HG03280 (cell line): ENCODE data around the gene PRODH.
"Not testable (repeated sequence)": the region's sequence is repeated elsewhere in the genome, so short reads cannot be mapped to it uniquely, and the experiment has no call there.

ENCODE experiments used
- ATAC-seq: cut with Tn5 transposase; IDR thresholded peaks from one replicate; pipeline ENCODE4 v1.9.1; 2021; ENCODE audit warnings: mild to moderate bottlenecking, moderate library complexity; ENCODE audit not compliant: unreplicated experiment

The PRODH gene

DNA sequence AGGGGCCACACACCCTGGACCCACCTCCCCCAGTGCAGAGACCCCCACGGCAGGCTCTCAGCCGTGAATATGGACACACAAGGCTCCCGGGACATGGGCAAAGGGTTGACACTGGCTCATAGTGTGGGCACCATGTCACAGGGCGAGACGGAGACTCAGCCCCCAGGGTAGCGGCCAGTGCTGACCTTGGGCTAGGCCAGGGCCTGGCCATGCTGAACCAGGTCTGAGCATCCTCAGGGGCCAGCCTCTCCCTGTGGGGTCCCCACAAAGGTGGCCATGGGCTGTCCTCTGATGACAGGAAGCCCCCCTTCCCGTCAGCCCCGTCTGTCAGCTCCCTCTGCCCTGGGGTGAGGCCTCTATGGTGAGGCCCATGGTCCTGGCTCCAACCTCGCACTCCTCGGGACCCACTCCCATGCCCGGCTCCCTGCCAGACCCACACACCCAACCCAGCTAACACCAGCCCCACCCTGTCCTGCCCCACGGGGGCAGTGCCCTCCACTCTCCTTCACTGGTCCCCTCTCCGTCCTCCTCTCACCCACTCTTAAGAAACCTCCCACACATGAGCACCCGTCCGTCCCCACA is 19.0 kb upstream of the PRODH start:
- ATAC-seq = no peak

DNA sequence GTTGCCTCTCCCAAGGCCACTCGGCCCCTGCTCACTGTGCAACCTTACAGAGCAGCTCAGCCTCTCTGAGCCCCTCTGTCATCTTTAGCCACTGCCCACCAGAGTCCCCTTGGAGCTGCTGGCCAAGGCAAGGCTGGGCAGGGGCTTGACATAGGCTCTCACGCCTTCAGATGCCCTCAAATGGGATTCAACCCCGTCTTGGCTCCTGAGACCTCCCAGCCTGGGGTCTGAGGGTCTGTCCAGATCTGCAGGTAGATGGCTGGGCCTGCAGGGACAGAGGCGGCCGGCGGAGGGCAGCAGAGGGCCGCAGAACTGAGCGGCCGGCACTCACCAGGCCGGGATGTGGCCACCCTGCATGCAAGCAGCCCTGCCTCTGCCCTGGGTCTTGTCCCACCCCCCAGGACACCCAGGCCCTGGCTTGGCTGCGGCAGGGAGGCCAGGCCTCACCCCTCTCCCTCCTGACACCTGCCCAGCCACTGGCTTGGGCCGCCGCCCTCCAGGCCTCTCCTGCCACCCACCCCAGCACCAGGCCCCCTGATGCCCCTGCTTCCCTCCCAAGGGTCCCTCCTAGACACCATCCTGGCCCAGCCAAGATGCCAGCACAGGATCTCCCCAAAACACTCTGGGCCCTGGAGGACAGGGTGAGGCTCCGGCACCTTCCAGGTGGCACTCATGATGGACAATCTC is 18.4 kb upstream of the PRODH start:
- ATAC-seq = not testable (repeated sequence)

DNA sequence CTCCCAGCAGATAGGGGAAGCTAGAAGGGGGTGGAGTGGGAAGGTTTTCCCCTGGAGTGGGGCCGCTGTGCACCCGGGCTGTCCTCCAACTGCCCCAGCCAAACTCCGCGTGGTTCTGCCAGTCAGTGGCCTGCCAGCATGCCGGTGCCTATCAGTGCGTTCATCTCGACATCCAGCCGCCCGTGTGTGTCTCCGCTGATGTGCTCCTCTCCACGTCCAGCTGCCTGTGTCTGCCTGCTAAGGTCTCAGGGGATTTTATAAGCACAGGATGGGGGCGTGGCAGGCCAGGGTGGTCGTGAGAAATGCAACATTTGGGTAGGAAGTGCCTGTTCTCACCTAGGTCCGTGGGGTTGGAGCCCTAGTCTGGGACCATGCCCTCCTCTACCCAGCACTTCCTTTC is 17.0 kb upstream of the PRODH start:
- ATAC-seq = not testable (repeated sequence)

DNA sequence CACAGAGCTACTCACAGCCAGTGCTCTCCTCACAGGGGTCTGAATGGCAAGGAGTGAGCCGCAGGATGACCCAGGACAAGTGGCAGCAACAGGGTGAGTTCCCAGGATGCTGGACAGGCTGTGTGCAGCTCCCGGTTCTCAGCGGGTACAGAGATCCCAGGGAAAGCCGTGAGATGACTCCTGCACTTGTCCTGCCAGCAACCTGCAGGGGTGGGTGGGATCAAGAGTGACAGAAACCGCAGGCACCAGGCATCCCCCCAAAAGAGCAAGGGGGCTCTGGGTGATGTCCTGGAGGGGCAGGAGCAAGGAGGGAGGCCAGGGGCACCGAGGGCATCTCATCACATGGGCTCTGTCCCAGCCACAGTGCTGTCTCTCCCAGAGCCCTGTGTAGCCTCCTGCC is 15.9 kb upstream of the PRODH start:
- ATAC-seq = no peak

DNA sequence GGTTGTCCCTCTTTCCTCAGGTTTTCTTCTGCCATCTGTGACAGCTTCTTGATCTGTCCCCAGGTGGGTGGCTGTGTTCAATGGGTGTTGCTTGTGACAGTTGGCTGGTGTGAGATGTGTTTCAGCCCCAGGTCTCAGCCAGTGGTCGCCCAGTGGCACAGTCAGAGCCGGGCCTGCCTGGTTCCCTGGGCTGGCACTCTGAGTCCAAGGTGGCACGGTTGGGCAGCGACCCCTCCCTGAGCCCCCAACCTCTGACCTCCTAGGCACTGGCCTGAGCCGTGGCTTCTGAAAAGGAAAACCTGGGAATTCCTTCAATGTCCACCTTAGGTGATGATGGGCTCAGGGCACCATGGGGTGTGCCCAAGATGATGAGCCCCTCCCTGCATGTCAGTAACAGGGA is 14.0 kb upstream of the PRODH start:
- ATAC-seq = no peak

DNA sequence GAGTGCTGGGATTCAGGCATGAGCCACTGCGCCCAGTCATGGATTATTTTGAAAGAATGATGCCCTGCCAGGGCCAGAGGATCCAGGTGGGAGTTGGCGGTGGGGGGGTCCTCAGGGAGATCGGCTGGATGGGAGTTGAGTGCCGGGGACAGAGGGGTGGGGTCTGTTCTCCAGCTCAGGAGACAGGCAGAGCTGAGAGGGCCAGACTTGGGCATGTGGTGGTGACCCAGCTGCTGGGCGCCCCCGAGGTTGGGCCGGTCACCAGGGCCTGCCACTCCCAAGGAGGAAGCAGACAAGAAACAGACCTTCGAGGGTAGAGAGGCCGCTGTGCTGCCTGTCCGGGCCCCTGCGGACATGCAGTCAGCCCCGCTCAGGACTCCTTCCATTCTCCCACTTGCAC is 11.8 kb upstream of the PRODH start:
- ATAC-seq = no peak

DNA sequence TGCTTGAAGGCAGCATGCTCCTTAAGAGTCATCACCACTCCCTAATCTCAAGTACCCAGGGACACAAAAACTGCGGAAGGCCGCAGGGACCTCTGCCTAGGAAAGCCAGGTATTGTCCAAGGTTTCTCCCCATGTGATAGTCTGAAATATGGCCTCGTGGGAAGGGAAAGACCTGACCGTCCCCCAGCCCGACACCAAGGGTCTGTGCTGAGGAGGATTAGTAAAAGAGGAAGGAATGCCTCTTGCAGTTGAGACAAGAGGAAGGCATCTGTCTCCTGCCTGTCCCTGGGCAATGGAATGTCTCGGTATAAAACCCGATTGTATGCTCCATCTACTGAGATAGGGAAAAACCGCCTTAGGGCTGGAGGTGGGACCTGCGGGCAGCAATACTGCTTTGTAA is 11.0 kb upstream of the PRODH start:
- ATAC-seq = not testable (repeated sequence)

DNA sequence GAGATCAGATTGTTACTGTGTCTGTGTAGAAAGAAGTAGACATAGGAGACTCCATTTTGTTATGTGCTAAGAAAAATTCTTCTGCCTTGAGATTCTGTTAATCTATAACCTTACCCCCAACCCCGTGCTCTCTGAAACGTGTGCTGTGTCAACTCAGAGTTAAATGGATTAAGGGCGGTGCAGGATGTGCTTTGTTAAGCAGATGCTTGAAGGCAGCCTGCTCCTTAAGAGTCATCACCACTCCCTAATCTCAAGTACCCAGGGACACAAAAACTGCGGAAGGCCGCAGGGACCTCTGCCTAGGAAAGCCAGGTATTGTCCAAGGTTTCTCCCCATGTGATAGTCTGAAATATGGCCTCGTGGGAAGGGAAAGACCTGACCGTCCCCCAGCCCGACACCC is 2.6 kb upstream of the PRODH start:
- not testable (repeated sequence) for ATAC-seq

DNA sequence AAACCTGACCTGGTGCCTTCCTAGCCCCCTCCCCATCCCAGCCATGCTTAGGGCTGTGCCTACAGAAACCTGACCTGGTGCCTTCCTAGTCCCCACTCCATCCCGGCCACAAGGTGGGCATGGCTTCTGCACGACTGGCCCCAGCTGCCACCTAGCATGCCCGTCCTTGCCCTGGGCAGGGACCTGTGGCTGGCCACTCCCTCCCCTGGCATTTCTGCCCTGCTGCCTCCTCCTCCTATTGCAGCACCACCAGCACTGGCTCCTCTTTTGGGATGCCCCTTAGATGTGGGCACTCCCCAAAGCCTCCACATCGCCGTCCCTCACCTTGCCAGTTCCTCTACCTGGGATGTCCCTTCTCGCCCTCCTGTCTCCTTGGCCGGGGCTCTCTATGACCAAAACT is 1.4 kb downstream of the PRODH start:
- ATAC-seq = not testable (repeated sequence)

DNA sequence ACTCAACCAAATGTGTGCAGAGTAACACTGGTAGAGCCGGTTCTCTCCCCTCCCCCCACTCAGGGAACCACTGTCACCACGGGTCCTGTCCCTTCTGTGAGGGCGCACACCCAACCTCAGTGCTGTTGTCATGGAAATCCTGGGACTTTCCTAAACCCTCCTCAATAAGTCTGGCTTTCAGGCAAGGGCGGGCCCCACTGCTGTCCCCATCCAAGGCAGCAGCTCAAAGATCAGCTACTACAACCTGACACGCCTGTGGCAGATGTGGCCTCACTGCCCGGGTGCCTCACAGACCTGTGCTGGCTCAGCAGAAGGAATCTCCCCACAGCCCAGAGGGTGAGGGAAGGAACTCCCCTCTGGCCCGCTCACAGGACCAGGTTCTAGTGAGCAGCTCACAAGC is 2.2 kb downstream of the PRODH start:
- no peak for ATAC-seq

DNA sequence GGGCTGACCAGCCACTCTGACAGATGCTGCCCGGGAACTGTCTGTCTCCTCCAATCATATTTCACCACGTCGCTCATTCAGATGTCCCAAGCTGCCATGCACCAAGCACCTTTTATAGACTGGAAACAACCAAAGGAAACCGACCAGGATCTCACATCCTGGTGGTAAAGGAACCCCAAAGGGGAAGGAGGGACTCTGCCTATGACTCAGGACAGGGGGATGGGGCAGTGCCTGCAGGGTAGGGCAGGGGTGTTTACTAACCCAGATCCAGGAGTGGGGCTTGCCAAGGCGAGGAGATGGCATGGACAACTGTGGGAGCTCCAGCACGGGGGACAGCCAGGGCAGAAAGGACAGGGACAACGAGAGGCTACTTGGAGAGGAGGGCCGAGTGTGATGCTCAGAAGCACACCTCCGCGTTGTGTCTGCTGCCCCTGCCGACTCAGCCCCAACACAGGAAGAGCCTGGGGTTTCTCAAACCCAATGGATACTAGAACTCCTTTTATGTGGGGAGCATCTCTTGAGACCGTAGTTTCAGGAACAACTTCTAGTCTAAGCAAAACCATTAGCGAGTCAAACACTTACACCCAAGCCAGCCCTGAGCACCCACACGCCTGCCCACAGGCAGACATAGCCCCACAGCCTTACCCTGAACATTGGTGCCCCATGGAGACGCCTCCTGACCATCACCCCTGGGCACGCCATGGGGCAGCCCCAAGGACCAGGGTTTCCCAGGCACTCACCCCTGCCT is 4.0 kb downstream of the PRODH start:
- ATAC-seq = no peak

DNA sequence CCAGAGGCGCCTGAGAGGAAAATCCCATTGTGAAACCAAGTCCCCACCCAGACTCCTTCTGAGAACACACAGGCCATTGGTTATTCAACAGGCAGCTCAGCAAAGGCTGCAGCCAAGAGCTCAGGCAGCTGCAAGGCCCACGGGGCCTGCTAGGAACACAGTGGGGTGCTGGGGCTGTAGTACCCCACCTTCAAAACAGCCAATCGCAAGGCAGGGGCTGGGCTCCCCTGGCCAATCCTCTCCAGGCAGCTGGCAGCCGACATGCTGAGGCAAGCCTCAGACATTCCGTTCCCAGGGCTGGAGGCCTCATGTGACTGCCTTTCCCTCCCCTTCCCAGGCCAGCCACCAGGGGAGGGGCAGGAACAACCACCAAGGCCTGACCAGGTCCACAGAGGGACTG is 6.6 kb downstream of the PRODH start:
- ATAC-seq = no peak

DNA sequence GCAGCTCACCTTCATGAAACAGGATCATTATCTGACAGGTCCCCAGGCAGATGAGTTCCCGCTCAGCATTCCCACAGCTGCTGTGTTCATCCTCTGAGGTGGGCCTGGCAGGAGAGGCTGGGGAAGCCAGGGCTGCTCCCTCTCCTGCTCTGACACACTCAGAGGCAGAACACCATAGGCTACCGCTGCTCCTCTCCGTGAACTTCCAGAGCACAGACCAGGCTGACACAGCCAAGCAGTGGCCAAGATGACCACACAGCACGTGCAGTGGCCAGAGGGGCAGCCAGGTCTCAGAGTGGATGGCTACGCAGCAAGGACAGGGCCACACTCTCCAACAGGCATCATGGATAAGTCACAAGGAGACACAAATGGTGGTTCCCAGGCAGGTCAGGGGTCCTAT is 8.5 kb downstream of the PRODH start:
- ATAC-seq = no peak

DNA sequence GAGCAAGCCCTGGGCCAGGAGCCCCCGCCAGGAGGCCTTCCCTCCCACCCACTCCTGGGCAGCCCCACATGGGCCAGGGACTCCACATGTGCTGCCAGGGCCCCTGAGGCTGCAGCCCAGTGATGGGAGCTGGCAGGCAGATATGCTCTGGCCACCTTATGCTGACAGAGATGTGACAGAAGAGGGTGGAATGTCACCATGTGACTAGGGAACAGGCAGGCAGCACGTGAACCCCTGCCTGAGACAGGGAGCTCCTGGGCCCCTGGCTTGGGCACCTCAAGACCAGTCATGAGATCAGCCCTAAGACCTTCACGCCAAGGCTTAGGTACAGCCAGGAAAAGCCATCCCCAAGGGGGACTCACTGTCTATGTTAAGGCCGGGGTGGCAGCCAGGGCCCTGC is 9.1 kb downstream of the PRODH start:
- ATAC-seq = no peak

DNA sequence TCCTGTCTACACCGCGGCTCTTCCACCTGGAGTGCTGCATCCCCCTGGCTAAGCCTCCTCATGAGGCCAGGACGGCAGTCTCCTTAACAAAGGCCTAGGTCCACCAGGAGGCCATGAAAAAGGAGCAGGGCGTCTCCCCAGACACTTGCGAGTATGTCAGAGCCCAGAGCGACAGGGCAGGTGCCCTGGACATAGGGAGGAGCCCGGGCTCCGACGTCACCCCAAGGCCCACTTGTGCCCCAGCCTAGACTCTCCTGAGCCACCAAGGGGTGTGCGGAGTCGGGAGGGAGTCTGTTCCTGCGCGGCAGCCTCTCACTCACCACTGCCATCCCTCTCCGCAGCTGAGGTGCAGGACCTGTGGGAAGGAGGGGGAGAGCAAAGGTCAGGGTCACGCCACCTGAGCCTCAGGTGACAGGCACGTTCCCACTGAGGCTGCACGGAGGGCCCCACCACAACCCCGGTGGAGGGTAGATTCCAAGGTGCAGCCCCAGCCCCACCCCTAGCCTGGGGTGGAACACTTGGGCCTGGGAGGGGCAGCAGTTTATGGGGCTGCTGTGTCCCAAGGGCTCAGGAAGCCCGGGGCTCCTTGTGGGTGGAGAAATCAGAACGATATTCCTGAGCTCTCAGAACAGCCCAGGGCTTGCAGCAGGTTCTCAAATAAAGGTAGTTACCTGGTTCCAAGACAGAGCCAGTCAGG is 10.6 kb downstream of the PRODH start:
- no peak for ATAC-seq

DNA sequence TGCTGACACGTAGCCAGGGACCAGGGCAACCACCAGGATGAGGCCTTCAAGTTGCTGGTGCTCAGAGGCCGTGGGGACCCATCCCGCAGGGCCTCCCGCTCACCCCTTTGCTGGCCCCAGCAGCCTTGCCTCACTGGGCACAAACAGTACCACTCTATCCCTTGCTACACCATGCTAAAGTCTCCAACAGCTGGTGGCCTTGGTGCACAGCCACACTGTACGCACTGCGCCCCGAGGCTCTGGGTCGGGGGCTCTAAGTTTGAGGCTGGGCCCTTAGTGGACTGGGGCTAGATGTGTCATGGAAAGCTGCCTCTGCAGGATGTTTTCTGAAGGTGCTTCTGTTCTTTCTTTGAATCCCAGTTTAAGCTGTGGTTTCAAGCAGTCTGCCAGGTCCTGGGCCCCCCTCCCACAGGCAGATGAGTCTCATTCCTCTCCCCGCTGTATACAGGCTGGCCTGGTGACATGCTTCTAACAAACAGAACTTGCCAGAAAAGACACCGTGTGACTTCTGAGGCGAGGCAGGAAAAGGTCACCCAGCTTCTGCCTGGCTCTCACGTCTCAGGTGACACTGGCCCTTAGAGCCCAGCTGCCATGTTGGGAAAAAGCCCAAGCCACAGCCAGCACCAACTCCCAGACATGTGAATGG is 15.7 kb downstream of the PRODH start:
- not testable (repeated sequence) for ATAC-seq

DNA sequence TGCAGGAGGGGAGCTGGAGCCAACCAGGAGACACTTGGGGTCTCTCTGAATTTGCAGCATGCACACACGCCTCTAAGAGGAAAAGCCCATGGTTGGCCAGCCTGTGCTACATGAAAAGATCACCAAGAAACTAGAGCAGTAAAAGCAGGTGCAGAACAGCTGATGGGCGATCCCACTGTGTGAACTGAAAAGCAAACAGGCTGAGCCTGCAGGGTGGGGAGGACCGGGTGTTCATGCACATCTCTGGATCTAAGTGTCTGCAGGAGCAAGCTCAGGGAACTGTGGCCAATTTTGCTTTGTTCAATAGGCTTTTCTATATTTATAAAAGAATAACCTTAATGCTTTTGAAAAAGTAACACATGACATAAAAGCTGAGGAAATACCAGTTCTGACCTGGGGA is 18.3 kb downstream of the PRODH start:
- ATAC-seq = not testable (repeated sequence)

DNA sequence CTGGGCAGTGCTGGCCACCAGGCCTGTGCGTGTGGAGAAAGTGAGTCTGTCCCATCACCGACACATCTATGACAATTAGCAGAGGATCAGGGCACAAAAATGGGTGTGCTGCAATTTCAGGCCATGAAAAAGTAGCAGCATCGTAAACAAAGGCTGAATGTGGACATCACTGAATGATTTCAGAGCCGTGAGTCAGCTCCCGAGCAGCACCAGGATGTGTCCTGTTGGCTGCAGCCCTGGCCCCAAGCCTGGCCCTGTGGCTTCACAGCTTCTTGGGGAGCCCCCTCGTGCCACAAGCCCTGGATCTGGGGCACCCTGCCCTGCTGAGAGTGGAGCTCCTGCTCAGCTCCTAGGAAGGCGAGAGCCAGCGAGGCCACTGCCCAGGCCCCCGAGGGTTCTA is 20.5 kb downstream of the PRODH start:
- ATAC-seq = not testable (repeated sequence)

DNA sequence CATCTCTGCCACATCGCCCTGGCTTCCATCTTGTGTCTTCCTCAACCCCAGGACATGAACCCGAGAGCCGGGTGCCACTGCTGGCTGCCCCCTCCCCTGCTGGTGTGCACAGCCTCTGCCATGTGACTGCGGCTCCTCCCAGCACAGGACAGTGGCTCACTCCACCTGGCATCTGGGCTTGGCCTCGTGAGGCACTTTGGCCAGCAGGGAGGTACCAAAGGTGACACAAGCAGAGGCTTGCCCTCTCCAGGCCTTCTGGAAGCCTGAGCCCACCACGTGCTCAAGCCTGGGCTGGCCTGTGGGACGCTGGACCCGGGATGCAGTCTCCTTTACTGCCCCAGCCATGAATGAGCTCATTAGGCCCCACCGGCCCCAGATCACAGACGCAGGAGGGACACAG is 21.5 kb downstream of the PRODH start:
- ATAC-seq = not testable (repeated sequence)

DNA sequence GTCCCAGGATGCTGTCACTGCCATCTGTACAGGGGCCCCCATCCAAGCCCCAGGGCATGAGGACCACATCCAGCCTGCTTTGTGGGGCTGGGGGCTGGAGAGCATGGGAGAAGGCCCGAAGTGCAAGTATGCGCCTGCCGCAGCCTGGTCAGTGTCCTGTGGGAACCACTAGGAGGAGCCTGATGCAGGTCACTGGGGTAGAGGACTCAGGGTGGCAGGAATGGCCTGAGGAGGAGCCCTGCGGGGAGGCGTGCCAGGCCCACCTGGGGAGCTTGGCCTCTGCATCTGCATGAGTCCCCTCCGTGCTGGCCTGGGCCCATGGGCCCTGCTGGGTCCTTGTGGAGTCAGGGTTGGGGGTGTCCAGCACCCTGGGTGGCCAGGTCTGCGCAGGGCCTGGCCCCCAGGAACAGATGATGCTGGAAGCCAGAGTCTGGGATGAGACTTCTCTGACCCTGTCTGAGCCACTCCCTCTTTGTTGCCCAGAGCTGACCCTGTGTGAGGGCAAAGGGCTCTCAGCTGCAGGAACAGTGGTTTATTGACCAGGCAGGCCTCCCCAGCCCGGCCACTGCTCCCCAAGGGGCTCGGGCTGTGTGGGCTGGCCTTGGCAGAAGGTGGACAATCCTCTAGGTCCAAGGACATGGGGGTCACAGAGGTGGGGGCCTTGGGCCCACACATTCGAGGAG is 23.7 kb downstream of the PRODH start:
- ATAC-seq = not testable (repeated sequence)

DNA sequence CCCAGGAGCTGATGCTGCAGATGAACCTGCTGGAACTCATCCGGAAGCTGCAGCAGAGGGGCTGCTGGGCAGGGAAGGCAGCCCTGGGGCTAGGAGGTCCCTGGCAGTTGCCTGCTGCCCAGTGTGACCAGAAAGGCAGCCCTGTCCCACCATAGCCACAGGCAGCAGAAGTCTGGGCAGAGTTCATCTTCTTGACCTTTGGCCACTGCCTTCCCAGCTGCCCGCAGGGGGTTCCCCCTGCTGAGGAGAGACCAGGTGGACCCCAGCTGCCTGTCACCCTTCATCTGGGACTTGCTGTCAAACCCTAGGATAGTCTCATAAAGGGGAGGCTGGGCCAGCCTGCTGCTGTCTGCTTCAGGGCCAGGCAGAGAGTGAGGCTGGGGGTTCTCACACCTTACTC is 24.6 kb downstream of the PRODH start:
- not testable (repeated sequence) for ATAC-seq
